Neural cell (in vitro differentiated cells): ENCODE data around the gene NFXL1. TPM values are rescaled to one million over a fixed set of nuclear protein-coding genes. Genes with fewer than 3 reads are reported as not detected.

ENCODE experiments used
- H2AFZ ChIP-seq: fragments of 200-600, 300-800 bp; sonication (generic), shearing (Covaris generic); 2 replicates; pipeline ENCODE4 v1.6.0; 2014; ENCODE audit warnings: low read depth, mild to moderate bottlenecking, antibody characterized with exemption, low read length, moderate library complexity
- H3F3A ChIP-seq: fragments of 200-600 bp; shearing (Covaris generic); 2 replicates; pipeline ENCODE4 v1.6.1; 2016; ENCODE audit warnings: mild to moderate bottlenecking, moderate library complexity, mixed read lengths, antibody characterized with exemption, low read length; ENCODE audit not compliant: insufficient read depth, poor library complexity, severe bottlenecking
- H3K27ac ChIP-seq: fragments of 200-600, 300-800 bp; sonication (generic), shearing (Covaris generic); 2 replicates; pipeline ENCODE4 v1.5.1; 2014; ENCODE audit warnings: mild to moderate bottlenecking, low read length, moderate library complexity
- H3K27me3 ChIP-seq: fragments of 300-800, 200-600 bp; sonication (generic), shearing (Covaris generic); 2 replicates; pipeline ENCODE4 v1.6.0; 2014; ENCODE audit warnings: mild to moderate bottlenecking, low read depth, low read length, moderate library complexity; ENCODE audit not compliant: insufficient read depth
- H3K36me3 ChIP-seq: fragments of 300-800, 200-600 bp; sonication (generic), shearing (Covaris generic); 2 replicates; pipeline ENCODE4 v1.5.1; 2014; ENCODE audit warnings: mild to moderate bottlenecking, antibody characterized with exemption, low read length, moderate library complexity; ENCODE audit not compliant: insufficient read depth
- H3K4me2 ChIP-seq: fragments of 300-800, 200-600 bp; sonication (generic), shearing (Covaris generic); 2 replicates; pipeline ENCODE4 v1.6.0; 2014; ENCODE audit warnings: mild to moderate bottlenecking, low read length
- H3K4me3 ChIP-seq: fragments of 300-800, 200-600 bp; sonication (generic), shearing (Covaris generic); 2 replicates; pipeline ENCODE4 v1.5.1; 2014; ENCODE audit warnings: mild to moderate bottlenecking, low read length, moderate library complexity
- H3K79me2 ChIP-seq: fragments of 200-600 bp; shearing (Covaris generic); replicated peaks from 2 replicates; pipeline ENCODE4 v1.6.0; 2014; ENCODE audit warnings: mild to moderate bottlenecking, low read length, moderate library complexity; ENCODE audit not compliant: insufficient read depth
- H3K9ac ChIP-seq: fragments of 300-800, 200-600 bp; sonication (generic), shearing (Covaris generic); 2 replicates; pipeline ENCODE4 v1.6.1; 2016; ENCODE audit warnings: mild to moderate bottlenecking, low read length, mixed read lengths
- H3K9me2 ChIP-seq: fragments of 200-600 bp; shearing (Covaris generic); 2 replicates; pipeline ENCODE4 v1.6.1; 2016; ENCODE audit warnings: mild to moderate bottlenecking, low read length, mixed read lengths; ENCODE audit not compliant: insufficient read depth
- H3K9me3 ChIP-seq: fragments of 200-600, 300-800 bp; sonication (generic), shearing (Covaris generic); 2 replicates; pipeline ENCODE4 v1.6.1; 2016; ENCODE audit warnings: mild to moderate bottlenecking, mixed run types, low read length, moderate library complexity, mixed read lengths
- H4K20me1 ChIP-seq: fragments of 200-600 bp; shearing (Covaris generic); 2 replicates; pipeline ENCODE4 v1.6.1; 2016; ENCODE audit warnings: mild to moderate bottlenecking, mixed run types; ENCODE audit not compliant: insufficient read depth
- CTCF ChIP-seq: fragments of 450-650 bp; IDR thresholded peaks from 2 replicates; pipeline ENCODE4 v1.5.1; 2014; ENCODE audit warnings: antibody characterized with exemption, mild to moderate bottlenecking, moderate library complexity; ENCODE audit not compliant: poor library complexity, severe bottlenecking
- EP300 ChIP-seq: fragments of 450-650 bp; conservative IDR thresholded peaks from 2 replicates; pipeline ENCODE4 v1.6.1; 2014; ENCODE audit warnings: antibody characterized with exemption, mild to moderate bottlenecking, moderate library complexity; ENCODE audit not compliant: poor library complexity, severe bottlenecking
- EZH2 ChIP-seq: fragments of 200-600, 300-800 bp; shearing (Covaris generic), sonication (generic); IDR thresholded peaks from 2 replicates; pipeline ENCODE4 v1.6.1; 2014; ENCODE audit warnings: antibody characterized with exemption, low read length, borderline replicate concordance, mild to moderate bottlenecking; ENCODE audit not compliant: insufficient read depth, poor library complexity, severe bottlenecking
- MXI1 ChIP-seq: fragments of 450-650 bp; conservative IDR thresholded peaks from 2 replicates; pipeline ENCODE4 v1.6.1; 2014; ENCODE audit warnings: antibody characterized with exemption, mild to moderate bottlenecking; ENCODE audit not compliant: poor library complexity, severe bottlenecking
- POLR2AphosphoS5 ChIP-seq: IDR thresholded peaks from 2 replicates; pipeline ENCODE4 v1.6.1; 2012
- RAD21 ChIP-seq: fragments of 450-650 bp; conservative IDR thresholded peaks from 2 replicates; pipeline ENCODE4 v1.6.1; 2014; ENCODE audit warnings: antibody characterized with exemption, mild to moderate bottlenecking, moderate library complexity
- REST ChIP-seq: IDR thresholded peaks from 2 replicates; pipeline ENCODE4 v1.6.1; 2012; ENCODE audit warnings: borderline replicate concordance
- SMC3 ChIP-seq: fragments of 450-650 bp; conservative IDR thresholded peaks from 2 replicates; pipeline ENCODE4 v1.6.1; 2014; ENCODE audit warnings: antibody characterized with exemption, mild to moderate bottlenecking, moderate library complexity; ENCODE audit not compliant: poor library complexity
- TAF1 ChIP-seq: IDR thresholded peaks from 2 replicates; pipeline ENCODE4 v1.6.1; 2012; ENCODE audit warnings: low read depth
- polyA plus RNA-seq: library from polyadenylated mRNA; depleted of rRNA; stranded (reverse); fragments of >200 nt; gene quantifications from 2 replicates; pipeline ENCODE4 v1.2.3, GENCODE V29; 2014

The NFXL1 gene
- polyA plus RNA-seq, 1 donor from 2014 or later: 15.8 TPM

DNA sequence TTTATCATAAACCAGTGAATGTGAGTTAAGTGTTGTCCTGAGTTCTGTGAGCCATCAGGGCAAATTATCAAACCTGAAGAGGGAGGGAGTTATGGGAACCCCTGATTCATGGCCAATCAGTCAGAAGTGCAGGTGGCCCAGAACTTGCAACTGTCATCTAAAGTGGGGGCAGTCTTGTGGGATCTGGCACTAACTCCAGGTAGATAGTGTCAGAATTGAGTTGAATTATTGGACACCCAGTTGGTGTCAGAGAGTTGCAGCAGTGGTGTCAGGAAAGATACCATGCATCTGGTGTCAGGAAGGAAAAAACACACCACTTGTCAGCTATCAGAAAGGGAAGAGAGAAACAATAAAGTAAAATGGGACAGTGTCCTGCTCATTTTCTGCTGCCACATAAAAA is 84.9 kb downstream of the NFXL1 start:
- no peaks in the 10 kb centered on the region for H3F3A ChIP-seq
- H2AFZ ChIP-seq: no peak overlapping the region

DNA sequence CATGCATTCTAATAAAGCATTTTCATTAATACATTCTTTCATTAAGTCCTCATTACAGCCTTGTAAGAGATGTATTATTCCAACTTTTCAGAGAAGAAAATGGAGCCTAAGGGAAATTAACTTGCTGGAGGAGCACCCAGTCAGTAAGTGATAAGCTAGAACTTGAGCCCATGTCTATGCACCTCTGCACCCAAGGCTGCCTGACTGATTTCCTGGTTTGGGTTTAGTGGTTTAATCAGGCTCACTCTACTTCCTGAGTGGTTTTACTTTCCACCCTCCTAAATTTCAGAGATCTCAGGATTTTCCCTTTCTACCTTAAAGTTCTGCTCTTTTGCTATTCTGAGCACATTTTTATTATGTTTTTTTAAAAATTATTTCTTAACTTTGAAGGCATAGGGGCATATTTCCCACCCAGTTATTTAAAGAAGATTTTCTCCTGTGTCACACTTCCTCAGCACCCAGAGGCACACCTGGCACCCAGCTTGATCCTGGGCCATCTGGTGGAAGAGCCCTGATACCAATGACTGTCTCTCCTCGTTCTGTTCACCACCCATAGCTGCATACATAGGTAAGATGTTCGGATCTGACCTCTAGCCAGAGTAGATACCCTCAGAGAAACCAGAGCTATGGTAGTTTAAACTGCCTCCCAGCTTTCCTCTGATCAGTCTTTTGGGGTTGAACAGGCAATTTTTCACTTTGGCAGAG is 86.9 kb downstream of the NFXL1 start:
- Histone ChIP-seq H3K36me3 (no peaks in the 10 kb centered on the region), H2AFZ (no peak overlapping the region), H3K4me2 (no peak overlapping the region), H3K9me3 (no peaks in the 10 kb centered on the region), H3K4me3 (no peak overlapping the region), H3K9ac (no peak overlapping the region), H3K27ac (no peak overlapping the region), H3K9me2 (no peaks in the 10 kb centered on the region), H3K79me2 (no peaks in the 10 kb centered on the region), H3K27me3 (no peaks in the 10 kb centered on the region), H4K20me1 (no peaks in the 10 kb centered on the region), H3F3A (no peaks in the 10 kb centered on the region)
- TF ChIP-seq REST: no peak
- no peak for TF ChIP-seq SMC3

More for the DNA sequence above, 84.9 kb downstream of the NFXL1 start:
- Histone ChIP-seq H3K9ac (no peak overlapping the region), H3K4me3 (no peak overlapping the region), H3K4me2 (no peak overlapping the region), H4K20me1 (no peaks in the 10 kb centered on the region), H3K9me3 (no peaks in the 10 kb centered on the region), H3K27ac (no peak overlapping the region), H3K27me3 (no peaks in the 10 kb centered on the region), H3K9me2 (no peaks in the 10 kb centered on the region), H3K79me2 (no peaks in the 10 kb centered on the region), H3K36me3 (no peaks in the 10 kb centered on the region)
- TF ChIP-seq EZH2: no peak
- TF ChIP-seq SMC3: no peak
- no peak for TF ChIP-seq POLR2AphosphoS5
- TF ChIP-seq MXI1: no peak
- no peak for TF ChIP-seq RAD21
- no peak for TF ChIP-seq TAF1
- no peak for TF ChIP-seq CTCF
- TF ChIP-seq EP300: no peak
- TF ChIP-seq REST: no peak
